ENCODE data around the gene CCM2.

The CCM2 gene

GRCh38 chr7:45076946-45077345, 76.9 kb downstream of the CCM2 start:
- no peak for TF ChIP-seq CTCF (IDR thresholded peaks at IDR 0.05; ENCODE audit: control extremely low read depth, extremely low read depth, low read depth, missing control alignments)
- ChIA-PET POLR2A (no interaction called here), CTCF (interaction anchor here (1.5 kb wide), 1 partner anchor 23 kb away, joined by 3 read pairs; no protein-coding TSS in a partner anchor)
- DNase-seq (ENCODE audit: extremely low spot score) = no peak

GRCh38 chr7:45077579-45077978, 77.6 kb downstream of the CCM2 start:
- POLR2A ChIA-PET = no interaction called here
- no peak for TF ChIP-seq CTCF (IDR thresholded peaks at IDR 0.05; ENCODE audit: control extremely low read depth, extremely low read depth, low read depth, missing control alignments)
- CTCF ChIA-PET = interaction anchor here (1.5 kb wide), 1 partner anchor 22 kb away, joined by 3 read pairs; no protein-coding TSS in a partner anchor
- DNase-seq (ENCODE audit: extremely low spot score) = no peak

- TF ChIP-seq CTCF (IDR thresholded peaks at IDR 0.05; ENCODE audit: control extremely low read depth, extremely low read depth, low read depth, missing control alignments) = no peak
- no peak for DNase-seq (ENCODE audit: extremely low spot score)
- CTCF ChIA-PET = no interaction called here
- POLR2A ChIA-PET = no interaction called here
Measured at GRCh38 chr7:45078125-45078681, 78.2 kb downstream of the CCM2 start.

- no peak for DNase-seq (ENCODE audit: extremely low spot score)
- TF ChIP-seq CTCF (IDR thresholded peaks at IDR 0.05; ENCODE audit: control extremely low read depth, extremely low read depth, low read depth, missing control alignments) = no peak
- POLR2A ChIA-PET = no interaction called here
- CTCF ChIA-PET = interaction anchor here (1.9 kb wide), 1 partner anchor 56 kb away, joined by 7 read pairs; no protein-coding TSS in a partner anchor
Measured at GRCh38 chr7:45080265-45080957, 80.4 kb downstream of the CCM2 start.

GRCh38 chr7:45080958-45081669, 81.1 kb downstream of the CCM2 start:
- POLR2A ChIA-PET = no interaction called here
- TF ChIP-seq CTCF (IDR thresholded peaks at IDR 0.05; ENCODE audit: control extremely low read depth, extremely low read depth, low read depth, missing control alignments) = no peak
- CTCF ChIA-PET = interaction anchor here (1.2 to 1.9 kb wide), 2 partner anchors 56 to 107 kb away, joined by 3 to 7 read pairs; no protein-coding TSS in a partner anchor
- DNase-seq (ENCODE audit: extremely low spot score) = no peak

GRCh38 chr7:45081670-45081974, 81.6 kb downstream of the CCM2 start:
- POLR2A ChIA-PET = no interaction called here

More at GRCh38 chr7:45081670-45081974, 81.6 kb downstream of the CCM2 start:
- CTCF ChIA-PET = interaction anchor here (1.2 to 1.9 kb wide), 2 partner anchors 55 to 108 kb away, joined by 3 to 7 read pairs; no protein-coding TSS in a partner anchor
- no peak for DNase-seq (ENCODE audit: extremely low spot score)
- no peak for TF ChIP-seq CTCF (IDR thresholded peaks at IDR 0.05; ENCODE audit: control extremely low read depth, extremely low read depth, low read depth, missing control alignments)
